Measurements from ENCODE around the gene C1orf141.

- TF ChIP-seq CTCF (IDR thresholded peaks at IDR 0.05) (no peak), EZH2 (IDR thresholded peaks at IDR 0.05; ENCODE audit: borderline replicate concordance, insufficient read depth, low read depth, low read length, poor library complexity, severe bottlenecking) (no peak)
Measured at GRCh38 chr1:67126974-67127373, 7.8 kb downstream of the C1orf141 start.

All from B cell (primary cell).